ENCODE measurements around the gene PAX5.

The PAX5 gene

GRCh38 chr9:36948051-36948450 is 86.0 kb downstream of the PAX5 start:
- no peak overlapping the region for H3K4me3 ChIP-seq (ENCODE audit: low read depth, low read length)
- no peak for TF ChIP-seq CTCF (IDR thresholded peaks at IDR 0.05; ENCODE audit: low read depth, low read length)
- DNase-seq (ENCODE audit: low read depth, low spot score): no peak
- in situ Hi-C loops (cut with HindIII; ENCODE audit: low sequenced_read_pairs): no loop called here

GRCh38 chr9:36946653-36947052 is 87.4 kb downstream of the PAX5 start:
- DNase-seq (ENCODE audit: low read depth, low spot score): peak; percentile 13
- in situ Hi-C loops (cut with HindIII; ENCODE audit: low sequenced_read_pairs): no loop called here
- no peak overlapping the region for H3K4me3 ChIP-seq (ENCODE audit: low read depth, low read length)
- TF ChIP-seq CTCF (IDR thresholded peaks at IDR 0.05; ENCODE audit: low read depth, low read length): no peak

GRCh38 chr9:36945999-36946398 is 88.1 kb downstream of the PAX5 start:
- DNase-seq (ENCODE audit: low read depth, low spot score): no peak
- no peak for TF ChIP-seq CTCF (IDR thresholded peaks at IDR 0.05; ENCODE audit: low read depth, low read length)
- in situ Hi-C loops (cut with HindIII; ENCODE audit: low sequenced_read_pairs): no loop called here
- H3K4me3 ChIP-seq (ENCODE audit: low read depth, low read length): no peak overlapping the region

GRCh38 chr9:36942891-36943290 is 91.2 kb downstream of the PAX5 start:
- TF ChIP-seq CTCF (IDR thresholded peaks at IDR 0.05; ENCODE audit: low read depth, low read length): no peak
- in situ Hi-C loops (cut with HindIII; ENCODE audit: low sequenced_read_pairs): no loop called here
- no peak for DNase-seq (ENCODE audit: low read depth, low spot score)
- no peak overlapping the region for H3K4me3 ChIP-seq (ENCODE audit: low read depth, low read length)

- in situ Hi-C loops (cut with HindIII; ENCODE audit: low sequenced_read_pairs): no loop called here
- DNase-seq (ENCODE audit: low read depth, low spot score): no peak
- no peak overlapping the region for H3K4me3 ChIP-seq (ENCODE audit: low read depth, low read length)
- TF ChIP-seq CTCF (IDR thresholded peaks at IDR 0.05; ENCODE audit: low read depth, low read length): no peak
Observed at GRCh38 chr9:36941441-36941840, 92.6 kb downstream of the PAX5 start.

GRCh38 chr9:36940881-36941280 is 93.2 kb downstream of the PAX5 start:
- no peak for TF ChIP-seq CTCF (IDR thresholded peaks at IDR 0.05; ENCODE audit: low read depth, low read length)
- no peak for DNase-seq (ENCODE audit: low read depth, low spot score)
- in situ Hi-C loops (cut with HindIII; ENCODE audit: low sequenced_read_pairs): no loop called here
- H3K4me3 ChIP-seq (ENCODE audit: low read depth, low read length): no peak overlapping the region

GRCh38 chr9:36940500-36940853 is 93.6 kb downstream of the PAX5 start:
- TF ChIP-seq CTCF (IDR thresholded peaks at IDR 0.05; ENCODE audit: low read depth, low read length): no peak
- no peak for DNase-seq (ENCODE audit: low read depth, low spot score)
- in situ Hi-C loops (cut with HindIII; ENCODE audit: low sequenced_read_pairs): no loop called here
- no peak overlapping the region for H3K4me3 ChIP-seq (ENCODE audit: low read depth, low read length)

All from astrocyte of the spinal cord (primary cell).